GM18502 (cell line): Measurements from ENCODE around the gene ZNF143.
"Not testable (repeated sequence)": the region's sequence is repeated elsewhere in the genome, so short reads cannot be mapped to it uniquely, and the experiment has no call there.

ENCODE experiments used
- ATAC-seq: cut with Tn5 transposase; IDR thresholded peaks from one replicate; pipeline ENCODE4 v1.9.1; 2021; ENCODE audit warnings: mild to moderate bottlenecking; ENCODE audit not compliant: unreplicated experiment, poor library complexity

ZNF143 gene

GRCh38 chr11:9533736-9534473 lies 73.1 kb downstream of the ZNF143 start:
- no peak for ATAC-seq

GRCh38 chr11:9535189-9535781 lies 74.5 kb downstream of the ZNF143 start:
- ATAC-seq: no peak

DNA sequence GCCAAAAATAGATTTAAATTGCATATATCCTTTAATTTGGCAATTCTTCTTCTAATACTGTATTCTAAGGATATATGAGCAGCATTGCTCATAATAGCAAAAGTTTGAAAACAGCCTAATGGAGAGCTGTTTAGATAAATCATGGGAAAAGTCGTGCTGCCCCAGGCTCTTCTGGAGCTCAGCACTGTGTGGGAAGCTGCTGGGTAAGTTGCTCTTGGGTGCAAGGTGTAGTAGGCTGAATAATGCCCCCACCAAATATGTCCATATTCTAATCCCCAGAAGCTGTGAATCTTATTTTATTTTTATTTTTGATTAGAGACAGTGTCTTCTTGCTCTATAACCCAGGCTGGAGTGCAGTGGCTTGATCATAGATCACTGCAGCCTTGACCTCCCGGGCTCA lies 77.7 kb downstream of the ZNF143 start:
- no peak for ATAC-seq

GRCh38 chr11:9549216-9549615 lies 88.4 kb downstream of the ZNF143 start:
- ATAC-seq: not testable (repeated sequence)

GRCh38 chr11:9550191-9550628 lies 89.4 kb downstream of the ZNF143 start:
- no peak for ATAC-seq

GRCh38 chr11:9561279-9561982 lies 100.6 kb downstream of the ZNF143 start:
- ATAC-seq: no peak

DNA sequence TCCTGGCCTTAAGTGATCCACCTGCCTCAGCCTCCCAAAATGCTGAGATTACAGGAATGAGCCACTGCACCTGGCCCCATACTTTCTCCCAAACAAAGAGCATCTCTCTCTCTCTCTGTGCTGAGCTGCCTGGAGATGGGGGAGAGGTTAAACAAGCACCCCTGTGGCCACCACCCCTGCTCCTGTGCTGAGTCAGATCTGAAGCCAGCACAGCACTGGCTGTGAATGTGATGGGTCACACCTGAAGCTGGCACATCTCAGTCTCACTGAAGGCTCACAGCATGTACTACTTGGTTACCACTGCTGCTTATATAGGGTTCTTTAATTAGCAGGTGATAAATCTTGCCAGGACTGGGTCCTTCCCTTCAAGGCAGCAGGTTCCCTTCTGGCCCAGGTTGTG lies 101.9 kb downstream of the ZNF143 start:
- no peak for ATAC-seq

DNA sequence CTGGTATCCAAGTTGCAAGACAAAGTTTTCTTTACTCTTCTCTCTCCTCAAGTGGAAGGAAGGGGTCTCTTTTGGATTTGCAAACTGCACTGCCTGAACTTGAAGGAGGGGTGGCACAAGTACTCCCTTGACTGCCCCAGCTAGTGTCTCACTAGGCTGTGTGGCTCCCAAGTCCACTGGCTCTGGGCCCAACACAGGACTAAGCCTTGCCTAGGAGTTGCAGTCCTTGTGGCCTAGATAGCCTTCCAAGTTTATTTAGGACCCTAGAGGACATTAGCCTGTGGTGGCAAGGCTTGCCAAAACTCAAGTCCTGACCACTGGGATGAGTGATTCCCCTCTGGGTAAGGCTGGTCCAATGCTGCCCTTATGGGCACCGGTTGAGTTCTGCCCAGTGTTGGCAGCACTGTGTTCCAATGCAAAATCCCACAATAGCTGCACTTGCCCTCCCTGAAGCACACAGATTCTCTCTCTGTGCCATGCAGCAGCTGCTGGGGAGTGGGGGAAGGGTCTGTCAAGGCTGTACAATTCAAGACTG lies 102.5 kb downstream of the ZNF143 start:
- no peak for ATAC-seq

DNA sequence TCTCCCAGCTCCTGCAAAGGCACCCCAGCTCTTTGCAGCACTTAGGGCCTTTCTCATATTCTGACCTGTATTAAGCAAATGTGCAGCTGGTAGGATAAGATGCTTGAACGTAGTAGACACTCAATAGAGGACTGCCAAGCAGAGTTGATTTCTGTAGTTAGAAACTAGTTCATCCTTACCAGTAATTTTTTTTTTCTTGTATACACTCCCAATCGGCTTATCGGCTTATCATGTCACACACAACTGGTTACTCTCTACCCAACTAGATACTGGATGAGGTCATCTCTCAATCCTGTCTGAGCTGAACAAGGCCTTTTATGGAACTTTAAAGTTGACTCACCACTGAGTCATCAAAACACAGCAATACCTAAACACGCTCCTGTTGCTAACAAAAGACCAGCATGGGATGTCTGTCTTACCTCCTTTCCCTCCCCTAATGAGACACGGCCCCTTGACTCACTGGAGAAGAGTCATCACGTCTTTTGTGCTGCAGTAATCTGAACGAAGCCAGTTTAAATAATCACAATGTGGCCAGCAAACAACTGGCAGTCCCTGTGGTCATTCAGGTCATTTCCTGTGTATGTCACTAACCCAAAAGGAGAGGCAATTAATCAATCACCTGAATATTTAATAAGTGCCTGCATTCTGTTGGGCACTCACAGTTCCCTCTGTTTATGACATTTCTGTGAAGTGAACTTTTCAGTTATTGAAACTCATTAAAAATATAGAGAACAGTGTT lies 105.2 kb downstream of the ZNF143 start:
- ATAC-seq: peak; percentile 93

GRCh38 chr11:9566561-9567063 lies 105.8 kb downstream of the ZNF143 start:
- no peak for ATAC-seq

GRCh38 chr11:9567401-9567800 lies 106.6 kb downstream of the ZNF143 start:
- ATAC-seq: no peak

GRCh38 chr11:9568161-9568853 lies 107.5 kb downstream of the ZNF143 start:
- ATAC-seq: no peak

DNA sequence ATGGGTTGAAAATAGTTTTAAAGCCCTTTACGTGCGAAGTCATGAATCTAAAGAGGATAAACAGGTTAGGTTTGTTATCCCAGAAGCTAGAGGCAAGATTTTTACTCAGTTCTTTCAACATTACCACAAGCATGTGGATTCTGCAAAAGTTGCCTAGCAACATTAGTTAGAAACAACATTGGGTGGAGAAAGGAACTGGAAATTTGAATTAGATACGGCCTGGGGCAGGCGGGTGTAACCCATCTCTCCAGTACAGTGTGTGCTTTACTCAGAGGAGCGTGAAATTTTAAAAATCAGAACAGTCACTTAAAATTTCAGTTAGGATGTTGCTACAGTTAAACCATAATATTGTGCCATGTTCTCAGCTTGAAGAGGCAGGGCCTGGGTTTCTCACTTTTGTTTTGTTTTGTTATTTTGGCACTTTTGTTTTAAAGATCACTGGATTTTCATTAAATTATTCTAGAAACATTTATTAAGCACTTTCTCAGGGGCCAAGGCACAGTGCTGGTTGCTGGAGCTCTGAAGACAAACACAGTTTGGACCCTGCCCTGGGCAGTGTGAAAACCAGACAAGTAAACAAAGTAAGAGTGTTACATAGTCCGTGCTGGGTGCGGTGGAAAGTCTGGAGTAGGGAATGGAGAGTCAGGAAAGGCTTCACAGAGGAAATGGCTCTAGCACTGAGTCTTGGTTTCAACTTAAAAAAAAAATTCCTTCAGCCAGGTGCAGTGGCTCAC lies 108.2 kb downstream of the ZNF143 start:
- no peak for ATAC-seq

GRCh38 chr11:9569588-9570164 lies 108.9 kb downstream of the ZNF143 start:
- no peak for ATAC-seq

DNA sequence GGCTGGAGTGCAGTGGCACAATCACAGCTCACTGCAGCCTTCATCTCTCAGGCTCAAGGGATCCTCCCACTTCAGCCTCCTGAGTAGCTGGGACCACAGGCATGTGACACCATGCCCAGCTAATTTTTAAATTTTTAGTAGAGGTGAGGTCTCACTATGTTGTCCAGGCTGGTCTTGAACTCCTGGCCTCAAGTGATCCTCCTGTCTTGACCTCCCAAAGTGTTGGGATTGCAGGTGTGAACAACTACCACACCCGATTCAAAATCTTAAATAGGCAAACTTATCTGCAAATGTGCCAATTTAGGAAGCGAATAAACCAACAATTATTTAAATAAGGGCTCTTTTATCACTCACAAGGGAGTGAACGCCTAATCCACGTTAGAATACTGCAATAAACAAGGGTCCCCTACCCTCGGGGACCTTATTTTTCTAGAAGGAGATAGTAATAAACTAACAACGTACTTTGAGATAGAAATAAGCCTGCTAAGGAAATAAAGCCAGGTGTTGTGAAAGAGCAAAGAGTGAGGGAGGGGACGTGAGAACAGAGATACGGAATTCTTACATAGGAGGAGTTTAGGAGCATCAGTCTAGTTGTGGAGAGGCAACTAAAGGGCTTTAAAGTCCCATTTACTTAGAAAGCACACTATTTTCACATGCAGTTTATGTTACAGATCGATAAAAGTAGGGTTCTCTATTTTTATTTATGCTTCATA lies 109.7 kb downstream of the ZNF143 start:
- ATAC-seq: no peak

DNA sequence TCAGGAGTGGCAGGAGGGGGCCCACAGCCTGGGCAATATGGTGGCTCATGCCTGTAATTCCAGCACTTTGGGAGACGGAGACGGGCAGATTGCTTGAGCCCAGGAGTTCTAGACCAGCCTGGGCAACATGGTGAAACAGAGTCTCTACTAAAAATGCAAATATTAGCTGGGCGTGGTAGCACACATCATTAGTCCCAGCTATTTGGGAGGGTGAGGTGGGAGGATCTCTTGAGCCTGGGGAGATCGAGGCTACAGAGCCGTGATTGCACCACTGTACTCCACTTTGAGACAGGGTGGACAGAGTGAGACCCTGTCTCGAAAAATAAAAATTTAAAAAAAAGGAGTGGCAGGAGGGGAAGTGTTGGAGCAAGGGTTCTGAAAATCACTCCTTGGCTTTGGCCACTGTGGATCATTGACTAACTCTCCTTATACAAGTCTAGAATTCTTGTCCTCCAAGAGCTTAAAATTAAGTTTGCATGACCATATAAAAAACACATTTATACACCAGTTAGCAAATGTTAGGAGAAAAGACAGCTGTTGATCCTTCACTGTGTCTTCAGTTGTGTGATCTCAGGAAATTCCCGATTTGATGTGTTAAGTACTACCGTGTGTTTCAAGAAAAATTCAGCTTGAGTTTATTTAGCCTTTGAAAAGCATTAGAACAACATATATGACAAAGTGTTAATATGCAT lies 110.4 kb downstream of the ZNF143 start:
- ATAC-seq: no peak

- no peak for ATAC-seq
Observed at GRCh38 chr11:9571763-9572115, 110.9 kb downstream of the ZNF143 start.
